SK-N-SH (cell line): ENCODE data around the gene ITGB3BP. TPM values are rescaled to one million over a fixed set of nuclear protein-coding genes. Genes with fewer than 3 reads are reported as not detected.

Experiments
- CTCF ChIA-PET: fragments of 300-600, 350-600 bp; formaldehyde crosslinking; extraction: SDS; loops from one replicate; lab custom pipeline; 2021; lab: Yijun Ruan, JAX
- POLR2A ChIA-PET: fragments of 350-600 bp; sonication (Branson Sonifier 250); formaldehyde crosslinking; extraction: SDS; loops from one replicate; lab custom pipeline; 2020; ENCODE audit warnings: antibody characterized with exemption, inconsistent platforms; lab: Yijun Ruan, JAX
- DNase-seq: peaks from one replicate; pipeline ENCODE4 v3.0.0; 2012
- H2AFZ ChIP-seq: fragments of 200-600 bp; sonication (generic); 2 replicates; pipeline ENCODE4 v1.8.1; 2016; ENCODE audit warnings: antibody characterized with exemption, mild to moderate bottlenecking, low read depth
- H3F3A ChIP-seq: fragments of 200-600 bp; sonication (generic); replicated peaks from 2 replicates; pipeline ENCODE3; 2016; ENCODE audit warnings: antibody characterized with exemption, mild to moderate bottlenecking; ENCODE audit not compliant: insufficient read depth
- H3K27ac ChIP-seq, 2 experiments: fragments of 200-500 bp in 1 of 2; fragments of 200-600 bp in 1 of 2; sonication (Bioruptor generic) in 1 of 2; sonication (generic), shearing (Covaris generic) in 1 of 2; 2 replicates each; pipeline versions ENCODE4 v1.5.1 to v1.6.1; 2014 to 2016; ENCODE audit warnings: low read depth in 2 of 2, inconsistent platforms in 1 of 2, low read length in 1 of 2, mild to moderate bottlenecking in 1 of 2, mixed read lengths in 1 of 2
- H3K27me3 ChIP-seq: fragments of 200-600 bp; sonication (generic), shearing (Covaris generic); 2 replicates; pipeline ENCODE4 v1.6.1; 2016; ENCODE audit warnings: mixed run types; ENCODE audit not compliant: insufficient read depth
- H3K36me3 ChIP-seq, 2 experiments: fragments of 200-500 bp in 1 of 2; fragments of 200-600 bp in 1 of 2; sonication (Bioruptor generic) in 1 of 2; sonication (generic) in 1 of 2; replicated peaks in 1 of 2; 2 replicates each; pipeline versions ENCODE3 to v1.5.1; 2014 to 2016; ENCODE audit warnings: low read length in 1 of 2, mild to moderate bottlenecking in 1 of 2; ENCODE audit not compliant: insufficient read depth in 2 of 2, control insufficient read depth in 1 of 2
- H3K4me1 ChIP-seq, 2 experiments: fragments of 200-500 bp in 1 of 2; fragments of 200-600 bp in 1 of 2; sonication (Bioruptor generic) in 1 of 2; sonication (generic), shearing (Covaris generic) in 1 of 2; 2 replicates each; pipeline versions ENCODE4 v1.5.1 to v1.6.1; 2014 to 2016; ENCODE audit warnings: low read depth in 1 of 2, low read length in 1 of 2, mixed run types in 1 of 2; ENCODE audit not compliant: insufficient read depth in 2 of 2, control insufficient read depth in 1 of 2
- H3K4me2 ChIP-seq: fragments of 200-600 bp; sonication (generic), shearing (Covaris generic); 2 replicates; pipeline ENCODE4 v1.6.1; 2017; ENCODE audit warnings: mixed run types
- H3K4me3 ChIP-seq, 2 experiments: fragments of 200-500 bp in 1 of 2; fragments of 200-600 bp in 1 of 2; sonication (Bioruptor generic) in 1 of 2; sonication (generic), shearing (Covaris generic) in 1 of 2; 2 replicates each; pipeline versions ENCODE4 v1.5.1 to v1.8.1; 2014 to 2016; ENCODE audit warnings: low read depth in 2 of 2, inconsistent platforms in 1 of 2, low read length in 1 of 2, mild to moderate bottlenecking in 1 of 2, mixed read lengths in 1 of 2, moderate library complexity in 1 of 2
- H3K79me2 ChIP-seq: fragments of 200-600 bp; sonication (generic); 2 replicates; pipeline ENCODE4 v1.8.1; 2017; ENCODE audit warnings: mild to moderate bottlenecking; ENCODE audit not compliant: insufficient read depth
- H3K9ac ChIP-seq: fragments of 200-600 bp; sonication (generic); 2 replicates; pipeline ENCODE4 v1.6.1; 2017; ENCODE audit warnings: mixed run types
- H3K9me2 ChIP-seq: fragments of 200-600 bp; sonication (generic); 2 replicates; pipeline ENCODE4 v1.6.1; 2017; ENCODE audit warnings: mixed run types
- H3K9me3 ChIP-seq: fragments of 200-600 bp; sonication (generic); 2 replicates; pipeline ENCODE4 v1.6.1; 2017; ENCODE audit warnings: mixed run types, mild to moderate bottlenecking, moderate library complexity
- H4K20me1 ChIP-seq: fragments of 200-600 bp; sonication (generic); 2 replicates; pipeline ENCODE4 v1.6.1; 2017; ENCODE audit warnings: mild to moderate bottlenecking, mixed run types; ENCODE audit not compliant: insufficient read depth
- ELF1 ChIP-seq: IDR thresholded peaks from 2 replicates; pipeline ENCODE4 v1.4.0; 2012
- EP300 ChIP-seq, 2 experiments: IDR thresholded peaks; 2 replicates each; pipeline versions ENCODE4 v1.4.0 to v1.6.1; 2012; ENCODE audit warnings: borderline replicate concordance in 1 of 2, low read depth in 1 of 2, low read length in 1 of 2
- EZH2phosphoT487 ChIP-seq: fragments of 200-600 bp; sonication (generic); IDR thresholded peaks from 2 replicates; pipeline ENCODE4 v1.6.1; 2017; ENCODE audit warnings: low read depth, mixed run types, mild to moderate bottlenecking, antibody characterized with exemption, moderate library complexity, borderline replicate concordance
- FOSL2 ChIP-seq: IDR thresholded peaks from 2 replicates; pipeline ENCODE4 v1.4.0; 2012; ENCODE audit warnings: low read depth, mild to moderate bottlenecking, moderate library complexity, borderline replicate concordance
- FOXJ3 ChIP-seq: sonication (generic); formaldehyde crosslinking; IDR thresholded peaks from 2 replicates; pipeline ENCODE4 v1.5.1; 2020; ENCODE audit warnings: mild to moderate bottlenecking, missing genetic modification reagents
- FOXM1 ChIP-seq: IDR thresholded peaks from 2 replicates; pipeline ENCODE4 v1.4.0; 2012; ENCODE audit warnings: low read depth, mild to moderate bottlenecking
- GABPA ChIP-seq: IDR thresholded peaks from 2 replicates; pipeline ENCODE4 v1.4.0; 2012; ENCODE audit warnings: low read depth, mild to moderate bottlenecking
- JUND ChIP-seq: IDR thresholded peaks from 2 replicates; pipeline ENCODE4 v1.4.0; 2012
- MEF2A ChIP-seq: IDR thresholded peaks from 2 replicates; pipeline ENCODE4 v1.4.0; 2012; ENCODE audit warnings: low read depth, borderline replicate concordance
- NFIC ChIP-seq: IDR thresholded peaks from 2 replicates; pipeline ENCODE4 v1.4.0; 2012; ENCODE audit warnings: borderline replicate concordance
- PBX3 ChIP-seq: IDR thresholded peaks from 2 replicates; pipeline ENCODE4; 2012
- POLR2AphosphoS5 ChIP-seq: IDR thresholded peaks from 2 replicates; pipeline ENCODE4 v1.6.1; 2012; ENCODE audit warnings: low read depth, low read length
- RCOR1 ChIP-seq: fragments of 150-350 bp; IDR thresholded peaks from 2 replicates; pipeline ENCODE4 v1.6.1; 2017; ENCODE audit warnings: antibody characterized with exemption, low read length
- REST ChIP-seq: IDR thresholded peaks from 2 replicates; pipeline ENCODE4 v1.6.1; 2012; ENCODE audit warnings: mild to moderate bottlenecking, low read depth, low read length, moderate library complexity
- RXRA ChIP-seq: IDR thresholded peaks from 2 replicates; pipeline ENCODE4 v1.4.0; 2012; ENCODE audit warnings: low read depth, mild to moderate bottlenecking, borderline replicate concordance
- SIN3A ChIP-seq: IDR thresholded peaks from 2 replicates; pipeline ENCODE4 v1.6.1; 2012; ENCODE audit warnings: low read depth, mild to moderate bottlenecking, low read length, moderate library complexity, borderline replicate concordance
- TAF1 ChIP-seq: IDR thresholded peaks from 2 replicates; pipeline ENCODE4 v1.6.1; 2012; ENCODE audit warnings: low read depth, mild to moderate bottlenecking, low read length, moderate library complexity, borderline replicate concordance
- TCF12 ChIP-seq: IDR thresholded peaks from 2 replicates; pipeline ENCODE4 v1.4.0; 2012
- USF1 ChIP-seq: IDR thresholded peaks from 2 replicates; pipeline ENCODE4 v1.4.0; 2012; ENCODE audit warnings: low read depth, borderline replicate concordance
- USF2 ChIP-seq: fragments of 150-350 bp; IDR thresholded peaks from 2 replicates; pipeline ENCODE4 v1.6.1; 2017; ENCODE audit warnings: antibody characterized with exemption, low read length, low read depth, borderline replicate concordance
- WGBS: methylation state at CpG from one replicate; pipeline ENCODE4 v1.1.6; 2017; ENCODE audit warnings: low lambda C conversion rate; 5-methylcytosine and 5-hydroxymethylcytosine counted together
- polyA plus RNA-seq, 3 experiments: library from polyadenylated mRNA; depleted of rRNA; stranded (reverse); fragments of >200 nt; gene quantifications; 2 replicates each; pipeline ENCODE4 v1.2.3, GENCODE V29; 2012

The ITGB3BP gene
- polyA plus RNA-seq, 1 of the 3 experiments (the other 2 are of a cell fraction), result 9.9 TPM

GRCh38 chr1:63408331-63408730 lies 114.7 kb downstream of the ITGB3BP start:
- CTCF ChIA-PET, result no interaction called here
- H3K9ac ChIP-seq, result no peak overlapping the region
- no peak overlapping the region for H3K27ac ChIP-seq
- H3K27me3 ChIP-seq, result no peaks in the 10 kb centered on the region
- H3K4me2 ChIP-seq, result no peak overlapping the region
- no peak overlapping the region for H3K4me3 ChIP-seq
- no peaks in the 10 kb centered on the region; a peak in 1 of 4 replicates for H3K4me1 ChIP-seq
- DNase-seq, result no peak
- no peaks in the 10 kb centered on the region for H3K9me2 ChIP-seq
- no peaks in the 10 kb centered on the region for H3K79me2 ChIP-seq
- no peaks in the 10 kb centered on the region for H3F3A ChIP-seq
- no peaks in the 10 kb centered on the region for H4K20me1 ChIP-seq
- whole genome bisulfite sequencing, result 80% methylated on average over 4 of the region's 4 CpGs
- TF ChIP-seq POLR2AphosphoS5 (no peak), EZH2phosphoT487 (no peak), JUND (no peak), EP300 (IDR thresholded peaks at IDR 0.05; ENCODE audit: borderline replicate concordance in 1 of 2, low read depth in 1 of 2, low read length in 1 of 2) (no peak), FOSL2 (no peak), RXRA (no peak), GABPA (no peak), REST (no peak), FOXM1 (no peak), MEF2A (no peak), USF2 (no peak), TAF1 (no peak), TCF12 (no peak), FOXJ3 (CRISPR knock-in tag) (no peak), SIN3A (no peak)
- peaks cover 3 to 8% of the 10 kb centered on the region in 2 experiments for H3K36me3 ChIP-seq
- H2AFZ ChIP-seq, result no peak overlapping the region
- no peaks in the 10 kb centered on the region for H3K9me3 ChIP-seq
- POLR2A ChIA-PET, result no interaction called here

- no peaks in the 10 kb centered on the region for H3K9me2 ChIP-seq
- CTCF ChIA-PET, result no interaction called here
- TF ChIP-seq USF1, result no peak
- no peak for TF ChIP-seq FOXM1
- TF ChIP-seq NFIC, result no peak
- TF ChIP-seq FOSL2, result no peak
- no peak for TF ChIP-seq RCOR1
- TF ChIP-seq ELF1, result no peak
- no peak for TF ChIP-seq PBX3
- TF ChIP-seq, all 33 proteins: peak for 0
- no peak overlapping the region for H3K27ac ChIP-seq
- H4K20me1 ChIP-seq, result no peaks in the 10 kb centered on the region
- H3K4me2 ChIP-seq, result no peak overlapping the region
- H3K4me3 ChIP-seq, result no peak overlapping the region
- H3K4me1 ChIP-seq, result no peaks in the 10 kb centered on the region; a peak in 1 of 4 replicates
- POLR2A ChIA-PET, result no interaction called here
- no peak for DNase-seq
- H3K79me2 ChIP-seq, result no peaks in the 10 kb centered on the region
- no peak overlapping the region for H2AFZ ChIP-seq
- no peaks in the 10 kb centered on the region for H3K9me3 ChIP-seq
- H3K36me3 ChIP-seq, result peaks cover 3 to 5% of the 10 kb centered on the region in 2 experiments
- H3K9ac ChIP-seq, result no peak overlapping the region
- H3K27me3 ChIP-seq, result no peaks in the 10 kb centered on the region
- H3F3A ChIP-seq, result no peaks in the 10 kb centered on the region
Observed at GRCh38 chr1:63407002-63407401, 116.0 kb downstream of the ITGB3BP start.
